Esophagus squamous epithelium (tissue), 4 donors: ENCODE results near the gene CDKL5.

Source experiments
- CTCF ChIP-seq, 6 experiments: fragments of 450-650 bp in 4 of 6; fragments of 200-600 bp in 2 of 6; sonication (generic) in 2 of 6; IDR thresholded peaks; one replicate each; pipeline ENCODE4 v1.5.1; 2016 to 2019; ENCODE audit warnings: antibody characterized with exemption in 6 of 6, mild to moderate bottlenecking in 4 of 6, moderate library complexity in 4 of 6
- POLR2A ChIP-seq, 4 donors: fragments of 450-650 bp; IDR thresholded peaks; one replicate each; pipeline ENCODE4 v1.6.1; 2017; ENCODE audit warnings: antibody characterized with exemption in 4 of 4, mild to moderate bottlenecking in 4 of 4, moderate library complexity in 3 of 4

GRCh38 chrX:18702362-18703195 lies 277.2 kb downstream of the CDKL5 start:
- TF ChIP-seq POLR2A (IDR thresholded peaks at IDR 0.05) (no peak), CTCF (IDR thresholded peaks at IDR 0.05) (no peak)
